SK-N-DZ (cell line): ENCODE measurements around the gene PDK3.

ENCODE experiments used
- DNase-seq: peaks from one replicate; pipeline ENCODE4 v3.0.0-alpha.2; 2015; ENCODE audit warnings: low spot score

Gene PDK3

GRCh38 chrX:24482823-24483415 is 17.8 kb downstream of the PDK3 start:
- DNase-seq: no peak

DNA sequence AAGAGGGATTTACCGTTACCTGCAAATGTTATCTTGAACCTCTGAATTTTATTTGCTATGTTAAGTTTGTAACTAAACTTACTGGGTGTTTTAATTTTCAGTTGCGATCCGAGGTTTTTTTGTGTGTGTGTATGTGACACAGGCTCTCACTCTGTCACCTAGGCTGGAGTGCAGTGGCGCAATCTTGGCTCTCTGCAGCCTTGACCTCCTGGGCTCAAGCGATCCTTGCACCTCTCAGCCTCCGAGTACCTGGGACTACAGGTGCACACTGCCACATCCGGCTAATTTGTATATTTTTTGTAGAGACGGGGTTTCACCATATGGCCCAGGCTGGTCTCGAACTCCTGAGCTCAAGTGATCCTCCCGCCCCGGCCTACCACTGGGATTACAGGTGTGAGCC is 18.5 kb downstream of the PDK3 start:
- no peak for DNase-seq

GRCh38 chrX:24485323-24485722 is 20.2 kb downstream of the PDK3 start:
- DNase-seq: no peak

- peak; percentile 75 for DNase-seq
These were observed 21.0 kb downstream of the PDK3 start for GRCh38 chrX:24485976-24486680.

- DNase-seq: no peak
These were observed 22.5 kb downstream of the PDK3 start for GRCh38 chrX:24487571-24487970.

- DNase-seq: no peak
These were observed 26.7 kb downstream of the PDK3 start for GRCh38 chrX:24491741-24492140.

- DNase-seq: no peak
These were observed 28.9 kb downstream of the PDK3 start for GRCh38 chrX:24493740-24494581.

DNA sequence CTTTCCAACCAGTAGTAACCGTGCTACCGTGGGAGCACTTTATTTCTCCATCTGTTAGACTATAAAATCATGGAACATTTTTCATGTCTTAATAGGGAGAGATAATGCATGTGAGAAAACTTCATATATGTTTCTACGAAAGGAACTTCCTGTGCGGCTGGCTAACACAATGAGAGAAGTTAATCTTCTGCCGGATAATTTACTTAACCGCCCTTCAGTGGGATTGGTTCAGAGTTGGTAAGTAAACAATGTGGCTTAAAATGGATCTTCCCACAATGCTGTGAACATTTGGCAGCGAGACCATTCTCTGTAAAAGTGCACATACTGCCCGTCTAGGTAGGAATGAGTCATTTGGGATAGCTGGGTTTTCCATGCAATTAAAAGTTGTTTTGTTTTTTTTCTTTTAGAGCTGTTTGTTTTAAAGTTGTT is 29.6 kb downstream of the PDK3 start:
- DNase-seq: no peak

GRCh38 chrX:24495700-24496099 is 30.6 kb downstream of the PDK3 start:
- DNase-seq: no peak

DNA sequence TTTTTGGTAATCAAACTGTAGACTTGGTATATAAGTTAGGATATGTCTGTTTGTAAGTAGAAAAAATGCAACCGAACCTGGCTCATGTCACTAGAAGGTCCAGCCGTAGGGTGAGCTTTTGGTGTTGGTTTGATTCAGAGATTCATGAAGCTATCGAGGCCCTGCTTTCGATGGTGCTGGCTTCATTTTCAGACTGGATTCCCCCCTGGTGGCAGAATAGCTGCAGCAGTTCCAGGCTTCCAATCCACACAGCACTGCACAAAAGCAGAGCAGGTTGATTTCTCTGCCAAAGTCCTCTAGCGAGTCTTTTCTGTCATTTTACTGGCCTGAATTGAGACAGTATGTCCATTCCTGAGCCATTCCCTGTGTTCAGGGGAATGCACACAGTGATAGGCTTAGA is 33.1 kb downstream of the PDK3 start:
- no peak for DNase-seq

- no peak for DNase-seq
These were observed 33.9 kb downstream of the PDK3 start for GRCh38 chrX:24498975-24499374.

GRCh38 chrX:24506082-24506481 is 41.0 kb downstream of the PDK3 start:
- no peak for DNase-seq

GRCh38 chrX:24508375-24508774 is 43.3 kb downstream of the PDK3 start:
- DNase-seq: no peak

DNA sequence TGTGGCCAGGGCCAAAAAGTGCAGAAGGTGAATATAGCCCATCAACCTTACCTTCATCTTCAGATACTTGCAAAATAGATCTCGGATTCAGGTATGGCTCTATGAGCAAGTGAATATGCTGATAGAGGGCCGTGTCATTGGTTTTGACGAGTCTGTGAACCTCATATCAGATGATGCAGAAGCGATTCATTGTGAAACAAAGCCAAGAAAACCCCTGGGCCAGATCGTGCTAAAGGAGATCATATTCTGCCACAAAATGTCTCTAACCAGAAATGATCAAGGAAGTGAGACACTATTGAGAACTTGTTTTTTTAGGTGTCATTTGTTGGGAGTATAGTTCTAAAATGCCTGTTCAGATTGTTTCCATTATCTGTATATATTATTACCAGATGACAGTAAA is 48.3 kb downstream of the PDK3 start:
- no peak for DNase-seq

- peak; percentile 1 for DNase-seq
These were observed 50.4 kb downstream of the PDK3 start for GRCh38 chrX:24515447-24515846.

DNA sequence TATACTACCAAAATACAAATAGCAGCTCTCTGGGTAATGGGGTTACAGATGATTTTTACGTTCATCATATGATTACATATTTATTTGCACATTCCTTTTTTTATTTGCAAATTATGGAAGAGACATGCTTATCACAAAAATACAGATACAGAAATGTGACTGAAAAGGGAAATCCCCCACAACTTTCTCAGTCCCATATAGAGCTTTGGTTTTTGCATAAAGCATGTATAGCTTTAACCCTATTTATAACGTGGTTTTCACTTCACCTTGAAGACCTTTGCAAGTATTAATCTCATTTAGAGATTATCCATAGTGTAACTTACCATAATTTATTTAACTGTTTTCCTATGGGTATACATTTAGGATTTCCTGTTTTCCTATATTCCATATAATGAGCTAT is 55.4 kb downstream of the PDK3 start:
- no peak for DNase-seq

GRCh38 chrX:24525455-24525854 is 60.4 kb downstream of the PDK3 start:
- no peak for DNase-seq

DNA sequence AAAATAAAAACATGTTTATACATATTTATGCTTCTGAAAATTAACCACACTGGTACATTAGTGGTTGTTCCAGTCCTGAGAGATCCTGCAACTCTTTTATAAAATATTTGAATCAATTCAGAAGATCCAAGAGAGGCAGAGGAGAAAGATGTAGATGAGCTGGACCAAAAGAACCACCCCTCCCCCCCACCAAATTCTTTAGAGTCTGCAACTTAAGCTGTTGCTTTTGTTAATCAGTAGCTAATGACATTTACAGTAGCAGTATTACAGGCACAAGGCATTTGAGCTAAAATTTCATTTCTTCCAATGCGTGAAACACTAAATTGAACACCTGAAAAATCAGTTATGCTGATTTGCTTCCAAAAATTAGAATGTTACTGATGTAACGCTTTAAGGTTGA is 61.5 kb downstream of the PDK3 start:
- DNase-seq: no peak

DNA sequence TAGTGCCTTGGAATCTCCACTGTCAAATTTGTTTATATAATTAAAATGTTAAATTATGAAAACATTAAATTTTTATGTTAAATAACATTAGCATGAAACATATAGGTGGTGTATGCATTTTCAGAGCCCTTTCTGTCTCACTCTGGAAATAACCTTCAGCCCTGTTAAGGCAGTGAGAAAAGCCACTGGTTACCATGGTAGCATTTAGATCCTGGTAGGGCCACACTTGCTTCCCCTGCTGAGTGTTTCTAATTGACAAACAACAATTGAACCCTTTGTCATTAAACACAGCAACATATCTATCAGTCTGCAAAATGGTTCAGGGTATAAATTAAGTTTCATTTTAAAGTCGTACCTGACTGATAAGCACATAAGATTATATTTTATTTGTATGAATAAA is 63.5 kb downstream of the PDK3 start:
- DNase-seq: no peak

DNA sequence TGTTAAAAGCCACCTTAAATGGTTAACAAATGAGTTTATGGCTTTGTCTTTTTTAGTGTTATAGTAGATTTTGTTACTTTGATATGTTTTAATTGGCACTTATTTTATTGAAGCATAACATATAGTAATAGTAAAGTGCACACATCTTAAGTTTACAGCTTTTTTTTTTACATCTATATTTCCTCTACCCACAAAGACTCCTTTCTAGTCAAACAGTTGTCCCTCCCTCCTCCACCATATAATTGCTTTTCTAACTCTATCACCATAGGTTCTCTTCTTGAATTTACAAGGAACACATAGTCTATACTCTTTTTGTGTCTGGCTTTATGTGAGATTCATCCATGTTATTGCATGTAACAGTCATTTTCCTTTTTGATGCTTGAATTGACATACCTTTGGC is 71.5 kb downstream of the PDK3 start:
- no peak for DNase-seq

- no peak for DNase-seq
These were observed 77.7 kb downstream of the PDK3 start for GRCh38 chrX:24542756-24543155.

GRCh38 chrX:24547961-24548360 is 82.9 kb downstream of the PDK3 start:
- DNase-seq: no peak

GRCh38 chrX:24550166-24550565 is 85.1 kb downstream of the PDK3 start:
- no peak for DNase-seq
